ENCODE measurements around the gene CHCHD6.

The CHCHD6 gene

GRCh38 chr3:126750756-126751121, 46.7 kb downstream of the CHCHD6 start:
- Mint-ChIP-seq H3K4me1 (peaks cover 6% of the 10 kb centered on the region), H3K27me3 (no peaks in the 10 kb centered on the region), H3K36me3 (no peaks in the 10 kb centered on the region), H3K9me3 (no peaks in the 10 kb centered on the region), H3K27ac (no peak overlapping the region), H3K4me3 (no peak overlapping the region)
- DNase-seq, result no peak
- CTCF ChIA-PET, result interaction anchor here (0.7 to 3.7 kb wide), 2 partner anchors 71 to 160 kb away, joined by 4 to 10 read pairs; no protein-coding TSS in a partner anchor

- Mint-ChIP-seq H3K27me3 (no peaks in the 10 kb centered on the region), H3K36me3 (no peaks in the 10 kb centered on the region), H3K27ac (no peak overlapping the region), H3K4me3 (no peak overlapping the region), H3K9me3 (no peaks in the 10 kb centered on the region), H3K4me1 (peaks cover 6% of the 10 kb centered on the region)
- CTCF ChIA-PET, result interaction anchor here (0.7 to 4.2 kb wide), 13 partner anchors 9 to 793 kb away, joined by 3 to 22 read pairs (median 3); partner anchors contain the start of gene PLXNA1
- DNase-seq, result no peak
These were observed 47.7 kb downstream of the CHCHD6 start for GRCh38 chr3:126751611-126752302.

GRCh38 chr3:126752303-126753190, 48.5 kb downstream of the CHCHD6 start:
- peak; percentile 72 for DNase-seq
- no peaks in the 10 kb centered on the region for H3K36me3 Mint-ChIP-seq

GRCh38 chr3:126753191-126754160, 49.4 kb downstream of the CHCHD6 start:
- no peaks in the 10 kb centered on the region for H3K27me3 Mint-ChIP-seq
- H3K4me1 Mint-ChIP-seq, result peaks cover 6% of the 10 kb centered on the region
- H3K27ac Mint-ChIP-seq, result no peak overlapping the region
- H3K36me3 Mint-ChIP-seq, result no peaks in the 10 kb centered on the region
- H3K4me3 Mint-ChIP-seq, result no peak overlapping the region
- CTCF ChIA-PET, result interaction anchor here (1.3 to 4.2 kb wide), 3 partner anchors 74 to 722 kb away, joined by 4 to 22 read pairs (median 10); partner anchors contain the start of gene PLXNA1
- no peak for DNase-seq
- no peaks in the 10 kb centered on the region for H3K9me3 Mint-ChIP-seq

More at GRCh38 chr3:126752303-126753190, 48.5 kb downstream of the CHCHD6 start:
- H3K27me3 Mint-ChIP-seq, result no peaks in the 10 kb centered on the region
- no peaks in the 10 kb centered on the region for H3K9me3 Mint-ChIP-seq
- H3K4me1 Mint-ChIP-seq, result peaks cover 6% of the 10 kb centered on the region
- no peak overlapping the region for H3K4me3 Mint-ChIP-seq
- H3K27ac Mint-ChIP-seq, result no peak overlapping the region
- CTCF ChIA-PET, result interaction anchor here (0.5 to 4.2 kb wide), 13 partner anchors 9 to 792 kb away, joined by 3 to 22 read pairs (median 4); partner anchors contain the start of gene PLXNA1

- CTCF ChIA-PET, result interaction anchor here (1.0 kb wide), 1 partner anchor 76 kb away, joined by 3 read pairs; no protein-coding TSS in a partner anchor
- H3K27ac Mint-ChIP-seq, result no peak overlapping the region
These were observed 51.8 kb downstream of the CHCHD6 start for GRCh38 chr3:126755866-126756265.

GRCh38 chr3:126758026-126758425, 54.0 kb downstream of the CHCHD6 start:
- no peaks in the 10 kb centered on the region for H3K9me3 Mint-ChIP-seq
- H3K27ac Mint-ChIP-seq, result no peak overlapping the region
- H3K36me3 Mint-ChIP-seq, result no peaks in the 10 kb centered on the region
- H3K4me1 Mint-ChIP-seq, result no peaks in the 10 kb centered on the region
- H3K27me3 Mint-ChIP-seq, result no peaks in the 10 kb centered on the region
- H3K4me3 Mint-ChIP-seq, result no peak overlapping the region
- CTCF ChIA-PET, result no interaction called here
- DNase-seq, result no peak

More at GRCh38 chr3:126755866-126756265, 51.8 kb downstream of the CHCHD6 start:
- DNase-seq, result no peak
- Mint-ChIP-seq H3K36me3 (no peaks in the 10 kb centered on the region), H3K4me1 (no peaks in the 10 kb centered on the region), H3K9me3 (no peaks in the 10 kb centered on the region), H3K4me3 (no peak overlapping the region), H3K27me3 (no peaks in the 10 kb centered on the region)

GRCh38 chr3:126758882-126759281, 54.8 kb downstream of the CHCHD6 start:
- Mint-ChIP-seq H3K36me3 (no peaks in the 10 kb centered on the region), H3K9me3 (no peaks in the 10 kb centered on the region), H3K4me3 (no peak overlapping the region), H3K4me1 (no peaks in the 10 kb centered on the region), H3K27me3 (no peaks in the 10 kb centered on the region), H3K27ac (no peak overlapping the region)
- CTCF ChIA-PET, result no interaction called here
- DNase-seq, result no peak

- CTCF ChIA-PET, result no interaction called here
- no peak overlapping the region for H3K4me3 Mint-ChIP-seq
- no peaks in the 10 kb centered on the region for H3K27me3 Mint-ChIP-seq
- DNase-seq, result no peak
- H3K36me3 Mint-ChIP-seq, result no peaks in the 10 kb centered on the region
- no peak overlapping the region for H3K27ac Mint-ChIP-seq
- no peaks in the 10 kb centered on the region for H3K4me1 Mint-ChIP-seq
- H3K9me3 Mint-ChIP-seq, result no peaks in the 10 kb centered on the region
These were observed 56.5 kb downstream of the CHCHD6 start for GRCh38 chr3:126760541-126760940.

- H3K9me3 Mint-ChIP-seq, result peaks cover 4% of the 10 kb centered on the region
- no peaks in the 10 kb centered on the region for H3K4me1 Mint-ChIP-seq
- no peaks in the 10 kb centered on the region for H3K36me3 Mint-ChIP-seq
- CTCF ChIA-PET, result interaction anchor here (1.3 to 1.5 kb wide), 2 partner anchors 11 to 84 kb away, joined by 3 read pairs; no protein-coding TSS in a partner anchor
- H3K27ac Mint-ChIP-seq, result no peak overlapping the region
- no peaks in the 10 kb centered on the region for H3K27me3 Mint-ChIP-seq
- no peak for DNase-seq
- H3K4me3 Mint-ChIP-seq, result no peak overlapping the region
These were observed 59.0 kb downstream of the CHCHD6 start for GRCh38 chr3:126763035-126763434.

GRCh38 chr3:126765187-126766069, 61.4 kb downstream of the CHCHD6 start:
- Mint-ChIP-seq H3K27me3 (no peaks in the 10 kb centered on the region), H3K36me3 (no peaks in the 10 kb centered on the region), H3K4me3 (no peak overlapping the region), H3K27ac (no peak overlapping the region), H3K4me1 (no peaks in the 10 kb centered on the region), H3K9me3 (peaks cover 7% of the 10 kb centered on the region)
- CTCF ChIA-PET, result no interaction called here
- DNase-seq, result no peak

- CTCF ChIA-PET, result interaction anchor here (0.7 kb wide), 1 partner anchor 254 kb away, joined by 3 read pairs; no protein-coding TSS in a partner anchor
- H3K27me3 Mint-ChIP-seq, result no peaks in the 10 kb centered on the region
- no peaks in the 10 kb centered on the region for H3K36me3 Mint-ChIP-seq
These were observed 62.6 kb downstream of the CHCHD6 start for GRCh38 chr3:126766653-126767052.

GRCh38 chr3:126768903-126769302, 64.9 kb downstream of the CHCHD6 start:
- Mint-ChIP-seq H3K4me3 (no peak overlapping the region), H3K9me3 (peaks cover 16% of the 10 kb centered on the region), H3K27me3 (no peaks in the 10 kb centered on the region), H3K36me3 (no peaks in the 10 kb centered on the region), H3K27ac (no peak overlapping the region), H3K4me1 (no peaks in the 10 kb centered on the region)
- CTCF ChIA-PET, result interaction anchor here (0.7 kb wide), 1 partner anchor 306 kb away, joined by 3 read pairs; no protein-coding TSS in a partner anchor
- no peak for DNase-seq

More at GRCh38 chr3:126766653-126767052, 62.6 kb downstream of the CHCHD6 start:
- DNase-seq, result no peak
- no peak overlapping the region for H3K4me3 Mint-ChIP-seq
- H3K9me3 Mint-ChIP-seq, result peaks cover 10% of the 10 kb centered on the region
- H3K4me1 Mint-ChIP-seq, result no peaks in the 10 kb centered on the region
- H3K27ac Mint-ChIP-seq, result no peak overlapping the region

- peaks cover 16% of the 10 kb centered on the region for H3K9me3 Mint-ChIP-seq
- DNase-seq, result no peak
- no peaks in the 10 kb centered on the region for H3K27me3 Mint-ChIP-seq
- H3K4me1 Mint-ChIP-seq, result no peaks in the 10 kb centered on the region
- CTCF ChIA-PET, result no interaction called here
- H3K36me3 Mint-ChIP-seq, result no peaks in the 10 kb centered on the region
- H3K27ac Mint-ChIP-seq, result no peak overlapping the region
- H3K4me3 Mint-ChIP-seq, result no peak overlapping the region
These were observed 66.1 kb downstream of the CHCHD6 start for GRCh38 chr3:126770096-126770495.
